H9 (cell line): Measurements from ENCODE around the gene FMNL3. TPM values are rescaled to one million over a fixed set of nuclear protein-coding genes. Genes with fewer than 3 reads are reported as not detected.

Source experiments
- DNase-seq: peaks from one replicate; pipeline ENCODE4 v3.0.0-alpha.2; 2017
- H2AFZ ChIP-seq: one replicate; pipeline ENCODE4 v1.6.1; 2013; ENCODE audit warnings: mild to moderate bottlenecking, low read length, control low read depth, moderate library complexity
- H2AK5ac ChIP-seq: 2 replicates; pipeline ENCODE4 v1.6.1; 2013; ENCODE audit warnings: low read length, control low read depth, mixed read lengths; ENCODE audit not compliant: insufficient read length
- H2BK120ac ChIP-seq: one replicate; pipeline ENCODE4 v1.6.1; 2013; ENCODE audit warnings: low read depth, mild to moderate bottlenecking, low read length, control low read depth, inconsistent platforms; ENCODE audit not compliant: poor library complexity, severe bottlenecking
- H2BK12ac ChIP-seq: 2 replicates; pipeline ENCODE4 v1.6.1; 2013; ENCODE audit warnings: low read length, control low read depth, mixed read lengths, low read depth; ENCODE audit not compliant: insufficient read length
- H2BK15ac ChIP-seq: 2 replicates; pipeline ENCODE4 v1.6.1; 2013; ENCODE audit warnings: low read depth, low read length, control low read depth
- H2BK20ac ChIP-seq: one replicate; pipeline ENCODE4 v1.6.1; 2013; ENCODE audit warnings: low read depth, mild to moderate bottlenecking, low read length, control low read depth, inconsistent platforms; ENCODE audit not compliant: poor library complexity, severe bottlenecking
- H2BK5ac ChIP-seq: 2 replicates; pipeline ENCODE4 v1.6.1; 2013; ENCODE audit warnings: low read length, control low read depth, mixed read lengths; ENCODE audit not compliant: insufficient read length
- H3K14ac ChIP-seq: 2 replicates; pipeline ENCODE4 v1.6.1; 2013; ENCODE audit warnings: low read length, control low read depth; ENCODE audit not compliant: insufficient read depth
- H3K18ac ChIP-seq: 2 replicates; pipeline ENCODE4 v1.6.1; 2013; ENCODE audit warnings: low read depth, mild to moderate bottlenecking, mixed read lengths, low read length, control low read depth; ENCODE audit not compliant: insufficient read length
- H3K23ac ChIP-seq: 2 replicates; pipeline ENCODE4 v1.6.1; 2013; ENCODE audit warnings: low read length, control low read depth, mixed read lengths, low read depth; ENCODE audit not compliant: insufficient read length
- H3K23me2 ChIP-seq: 2 replicates; pipeline ENCODE4 v1.6.1; 2013; ENCODE audit warnings: low read depth, mild to moderate bottlenecking, mixed read lengths, low read length, control low read depth; ENCODE audit not compliant: insufficient read length, poor library complexity, severe bottlenecking
- H3K27ac ChIP-seq: 2 replicates; pipeline ENCODE4 v1.5.1; 2013; ENCODE audit warnings: low read length, control low read depth, mixed read lengths, low read depth; ENCODE audit not compliant: insufficient read length
- H3K27me3 ChIP-seq: 2 replicates; pipeline ENCODE4 v1.6.1; 2013; ENCODE audit warnings: low read length, control low read depth, inconsistent platforms; ENCODE audit not compliant: insufficient read depth
- H3K4ac ChIP-seq: 2 replicates; pipeline ENCODE4 v1.6.1; 2013; ENCODE audit warnings: low read depth, mild to moderate bottlenecking, control low read depth, inconsistent platforms, low read length, moderate library complexity
- H3K4me1 ChIP-seq: 2 replicates; pipeline ENCODE4 v1.6.1; 2013; ENCODE audit warnings: low read length, control low read depth, inconsistent platforms; ENCODE audit not compliant: insufficient read depth
- H3K4me2 ChIP-seq: 2 replicates; pipeline ENCODE4 v1.6.1; 2013; ENCODE audit warnings: low read length, control low read depth, mixed read lengths; ENCODE audit not compliant: insufficient read length, insufficient read depth
- H3K56ac ChIP-seq: 2 replicates; pipeline ENCODE4 v1.6.1; 2013; ENCODE audit warnings: low read depth, mild to moderate bottlenecking, mixed read lengths, low read length, control low read depth; ENCODE audit not compliant: insufficient read length
- H3K79me1 ChIP-seq: 2 replicates; pipeline ENCODE4 v1.6.1; 2013; ENCODE audit warnings: low read depth, mild to moderate bottlenecking, moderate library complexity, low read length, control low read depth, inconsistent platforms; ENCODE audit not compliant: insufficient read depth, poor library complexity, severe bottlenecking
- H3K79me2 ChIP-seq: 2 replicates; pipeline ENCODE4 v1.6.1; 2013; ENCODE audit warnings: low read length, control low read depth, inconsistent platforms; ENCODE audit not compliant: insufficient read depth
- H3K9ac ChIP-seq: 2 replicates; pipeline ENCODE4 v1.6.1; 2013; ENCODE audit warnings: low read length, control low read depth, mixed read lengths; ENCODE audit not compliant: insufficient read length; ENCODE audit errors: extremely low read depth
- H3K9me3 ChIP-seq: one replicate; pipeline ENCODE4 v1.6.1; 2013; ENCODE audit warnings: low read depth, low read length, inconsistent platforms; ENCODE audit not compliant: control insufficient read depth
- H3T11ph ChIP-seq: one replicate; pipeline ENCODE4 v1.6.1; 2013; ENCODE audit warnings: mild to moderate bottlenecking, low read length, control low read depth, inconsistent platforms
- H4K20me1 ChIP-seq: one replicate; pipeline ENCODE4 v1.6.1; 2013; ENCODE audit not compliant: control insufficient read depth, insufficient read length, insufficient read depth
- H4K5ac ChIP-seq: 2 replicates; pipeline ENCODE4 v1.6.1; 2013; ENCODE audit warnings: low read depth, mild to moderate bottlenecking, mixed read lengths, low read length, control low read depth; ENCODE audit not compliant: insufficient read length
- H4K8ac ChIP-seq: replicated peaks from 2 replicates; pipeline ENCODE4 v1.6.1; 2013; ENCODE audit warnings: low read length, control low read depth, mixed read lengths, low read depth; ENCODE audit not compliant: insufficient read length
- H4K91ac ChIP-seq: 2 replicates; pipeline ENCODE4 v1.6.1; 2013; ENCODE audit warnings: low read depth, mild to moderate bottlenecking, moderate library complexity, mixed read lengths, low read length, control low read depth; ENCODE audit not compliant: insufficient read length
- H3K27ac Mint-ChIP-seq, 3 experiments: 2 replicates in 2 of 3; 3 replicates in 1 of 3; pipeline ENCODE4 v1.8.0; 2020 to 2021; ENCODE audit warnings: mixed read lengths in 3 of 3, mild to moderate bottlenecking in 1 of 3, moderate library complexity in 1 of 3
- H3K27me3 Mint-ChIP-seq: 2 replicates; pipeline ENCODE4 v1.8.0; 2021; ENCODE audit warnings: low read depth, mild to moderate bottlenecking, moderate library complexity, mixed read lengths
- H3K36me3 Mint-ChIP-seq, 3 experiments: 2 replicates in 2 of 3; 3 replicates in 1 of 3; pipeline ENCODE4 v1.8.0; 2020 to 2021; ENCODE audit warnings: low read depth in 3 of 3, mixed read lengths in 3 of 3; ENCODE audit not compliant: insufficient read depth in 1 of 3
- H3K4me1 Mint-ChIP-seq, 2 experiments: 2 replicates each; pipeline ENCODE4 v1.8.0; 2020; ENCODE audit warnings: mixed read lengths in 2 of 2
- H3K4me3 Mint-ChIP-seq, 2 experiments: 2 replicates in 1 of 2; 3 replicates in 1 of 2; pipeline ENCODE4 v1.8.0; 2020 to 2021; ENCODE audit warnings: mild to moderate bottlenecking in 2 of 2, mixed read lengths in 2 of 2, moderate library complexity in 1 of 2
- H3K9me3 Mint-ChIP-seq, 2 experiments: 2 replicates in 1 of 2; 3 replicates in 1 of 2; pipeline ENCODE4 v1.8.0; 2020; ENCODE audit warnings: mild to moderate bottlenecking in 2 of 2, mixed read lengths in 2 of 2, moderate library complexity in 1 of 2
- WGBS: extraction: QIAGEN DNeasy Blood & Tissue Kit; methylation state at CpG from one replicate; pipeline ENCODE4 v1.1.7; 2013; ENCODE audit warnings: missing lambda C conversion rate, low lambda C conversion rate, mixed read lengths; ENCODE audit not compliant: insufficient read length; ENCODE audit errors: extremely low coverage; 5-methylcytosine and 5-hydroxymethylcytosine counted together
- total RNA-seq: library from RNA; stranded (reverse); gene quantifications from 2 replicates; pipeline ENCODE4 v1.2.1, GENCODE V29; 2021
- TF ChIP-seq, protein P1 (sequence below): fragments of 200-600 bp; sonication (generic); conservative IDR thresholded peaks from 3 replicates; pipeline ENCODE4 v1.8.0; 2021; ENCODE audit warnings: antibody characterized with exemption, mild to moderate bottlenecking

The FMNL3 gene
- total RNA-seq, 1 experiment from 2014 or later, result 22.8 TPM

DNA sequence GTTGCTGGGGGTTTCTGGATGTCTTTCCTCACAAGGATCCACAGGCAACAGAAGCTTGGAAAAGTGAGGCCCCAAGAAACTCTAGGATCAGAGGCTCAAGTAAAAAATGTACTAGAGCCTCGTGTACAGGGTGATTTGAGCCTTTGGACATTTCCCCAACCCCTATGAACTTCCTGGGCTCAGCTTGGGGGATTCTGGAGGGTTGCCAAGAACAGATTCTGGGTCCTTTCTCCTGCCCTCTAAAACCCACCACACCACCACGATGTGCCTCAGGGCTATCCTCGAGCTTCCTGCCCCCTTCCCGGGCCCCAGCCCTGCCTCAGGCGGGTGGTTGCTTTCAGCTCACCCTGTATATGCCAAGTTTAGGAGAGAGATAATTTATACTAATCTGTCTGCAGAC lies 102.3 kb downstream of the FMNL3 start:
- Histone ChIP-seq H3K4me1 (no peaks in the 10 kb centered on the region), H3K4me2 (no peak overlapping the region), H3K23me2 (no peaks in the 10 kb centered on the region), H2AFZ (no peak overlapping the region), H3K27ac (no peak overlapping the region), H3K9me3 (no peaks in the 10 kb centered on the region), H3K18ac (no peak overlapping the region), H2BK20ac (no peak overlapping the region), H3K23ac (no peak overlapping the region), H4K8ac (no peak overlapping the region), H4K91ac (no peak overlapping the region), H3K9ac (no peak overlapping the region), H3K79me2 (no peaks in the 10 kb centered on the region), H4K20me1 (no peaks in the 10 kb centered on the region), H3K14ac (no peak overlapping the region), H2BK15ac (no peak overlapping the region), H2AK5ac (no peak overlapping the region), H3K79me1 (no peaks in the 10 kb centered on the region), H3K27me3 (no peaks in the 10 kb centered on the region), H2BK5ac (no peak overlapping the region), H3T11ph (no peak overlapping the region), H3K56ac (no peak overlapping the region), H2BK12ac (no peak overlapping the region), H4K5ac (no peak overlapping the region), H3K4ac (no peak overlapping the region), H2BK120ac (no peak overlapping the region)
- Mint-ChIP-seq H3K4me1 (peaks cover 0 to 5% of the 10 kb centered on the region in 2 experiments; a peak in 2 of 4 replicates), H3K9me3 (no peaks in the 10 kb centered on the region), H3K4me3 (no peak overlapping the region), H3K27me3 (peaks cover 5% of the 10 kb centered on the region), H3K36me3 (peaks cover 0 to 6% (median 4%) of the 10 kb centered on the region in 3 experiments; a peak in 3 of 7 replicates), H3K27ac (no peak overlapping the region; a peak in 1 of 7 replicates)
- no CpG with 5 or more reads among the region's 5 CpGs for WGBS
- DNase-seq, result no peak
- TF ChIP-seq, protein P1, sequence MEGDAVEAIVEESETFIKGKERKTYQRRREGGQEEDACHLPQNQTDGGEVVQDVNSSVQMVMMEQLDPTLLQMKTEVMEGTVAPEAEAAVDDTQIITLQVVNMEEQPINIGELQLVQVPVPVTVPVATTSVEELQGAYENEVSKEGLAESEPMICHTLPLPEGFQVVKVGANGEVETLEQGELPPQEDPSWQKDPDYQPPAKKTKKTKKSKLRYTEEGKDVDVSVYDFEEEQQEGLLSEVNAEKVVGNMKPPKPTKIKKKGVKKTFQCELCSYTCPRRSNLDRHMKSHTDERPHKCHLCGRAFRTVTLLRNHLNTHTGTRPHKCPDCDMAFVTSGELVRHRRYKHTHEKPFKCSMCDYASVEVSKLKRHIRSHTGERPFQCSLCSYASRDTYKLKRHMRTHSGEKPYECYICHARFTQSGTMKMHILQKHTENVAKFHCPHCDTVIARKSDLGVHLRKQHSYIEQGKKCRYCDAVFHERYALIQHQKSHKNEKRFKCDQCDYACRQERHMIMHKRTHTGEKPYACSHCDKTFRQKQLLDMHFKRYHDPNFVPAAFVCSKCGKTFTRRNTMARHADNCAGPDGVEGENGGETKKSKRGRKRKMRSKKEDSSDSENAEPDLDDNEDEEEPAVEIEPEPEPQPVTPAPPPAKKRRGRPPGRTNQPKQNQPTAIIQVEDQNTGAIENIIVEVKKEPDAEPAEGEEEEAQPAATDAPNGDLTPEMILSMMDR, result no peak
